Fibroblast of lung (primary cell): ENCODE data around the gene FAM169A. TPM values are rescaled to one million over a fixed set of nuclear protein-coding genes. Genes with fewer than 3 reads are reported as not detected.
"Not testable (repeated sequence)": the region's sequence is repeated elsewhere in the genome, so short reads cannot be mapped to it uniquely, and the experiment has no call there.

Source experiments
- DNase-seq, 2 donors: peaks; one replicate each; pipeline versions ENCODE4 v3.0.0 to v3.0.0-alpha.2; 2010; ENCODE audit warnings: low read depth in 2 of 2
- H2AFZ ChIP-seq: 2 replicates; pipeline ENCODE4 v1.5.1; 2012; ENCODE audit warnings: low read length, control low read depth, inconsistent platforms
- H3K27ac ChIP-seq: 2 replicates; pipeline ENCODE4 v1.5.1; 2011; ENCODE audit warnings: low read length, control low read depth; ENCODE audit not compliant: insufficient read depth
- H3K27me3 ChIP-seq: 2 replicates; pipeline ENCODE4 v1.5.1; 2011; ENCODE audit warnings: mild to moderate bottlenecking, low read length; ENCODE audit not compliant: control insufficient read depth, insufficient read depth
- H3K36me3 ChIP-seq: 2 replicates; pipeline ENCODE4 v1.5.1; 2011; ENCODE audit warnings: low read length; ENCODE audit not compliant: control insufficient read depth, insufficient read depth
- H3K4me1 ChIP-seq: 2 replicates; pipeline ENCODE4 v1.5.1; 2011; ENCODE audit warnings: low read length; ENCODE audit not compliant: control insufficient read depth, insufficient read depth; ENCODE audit errors: extremely low read depth
- H3K4me2 ChIP-seq: 2 replicates; pipeline ENCODE4 v1.5.1; 2011; ENCODE audit warnings: low read length, control low read depth; ENCODE audit not compliant: insufficient read depth; ENCODE audit errors: extremely low read depth
- H3K4me3 ChIP-seq, 4 experiments: fragments of 200-600 bp in 1 of 4; sonication (generic) in 1 of 4; replicated peaks in 1 of 4; 2 replicates each; pipeline ENCODE4 v1.5.1; 2011 to 2016; ENCODE audit warnings: low read length in 4 of 4, low read depth in 3 of 4, mild to moderate bottlenecking in 3 of 4, control low read depth in 2 of 4, inconsistent platforms in 1 of 4, mixed read lengths in 1 of 4; ENCODE audit not compliant: insufficient read depth in 1 of 4; ENCODE audit errors: control extremely low read depth in 1 of 4
- H3K79me2 ChIP-seq: 2 replicates; pipeline ENCODE4 v1.5.1; 2012; ENCODE audit warnings: mild to moderate bottlenecking, low read length, inconsistent platforms; ENCODE audit not compliant: control insufficient read depth, insufficient read depth
- H3K9ac ChIP-seq: 2 replicates; pipeline ENCODE4 v1.5.1; 2011; ENCODE audit warnings: mild to moderate bottlenecking, low read length, control low read depth; ENCODE audit not compliant: insufficient read depth
- H3K9me3 ChIP-seq: 2 replicates; pipeline ENCODE4 v1.5.1; 2012; ENCODE audit warnings: low read depth, low read length; ENCODE audit not compliant: control insufficient read depth, insufficient read depth
- H4K20me1 ChIP-seq: 2 replicates; pipeline ENCODE4 v1.5.1; 2011; ENCODE audit warnings: low read length; ENCODE audit not compliant: control insufficient read depth, insufficient read depth; ENCODE audit errors: extremely low read depth
- EZH2 ChIP-seq: IDR thresholded peaks from 2 replicates; pipeline ENCODE4 v1.5.1; 2012; ENCODE audit warnings: low read length, control low read depth, mild to moderate bottlenecking; ENCODE audit errors: missing control alignments
- polyA plus RNA-seq, 2 donors: library from polyadenylated mRNA; depleted of rRNA in 1 of 2; stranded (reverse) in 1 of 2; unstranded in 1 of 2; fragments of >200 nt; gene quantifications; 2 replicates each; pipeline ENCODE4 v1.2.1, GENCODE V29; 2011 to 2012; ENCODE audit warnings: missing spikeins in 1 of 2
- total RNA-seq: library from RNA; depleted of rRNA; stranded (reverse); fragments of >200 nt; gene quantifications from 2 replicates; pipeline ENCODE4 v1.2.1, GENCODE V29; 2014
- TF ChIP-seq, protein P1 (sequence below), 2 donors: IDR thresholded peaks in 1 of 2; conservative IDR thresholded peaks in 1 of 2; 1 replicate in 1 of 2; 2 replicates in 1 of 2; pipeline ENCODE4 v1.5.1; 2011 to 2012; ENCODE audit warnings: low read length in 2 of 2, control low read depth in 1 of 2, inconsistent platforms in 1 of 2, low read depth in 1 of 2, mild to moderate bottlenecking in 1 of 2

FAM169A gene
- total and polyA plus RNA-seq, 2 donors (not counting 1 experiment from before 2014, with no cell fraction given) = 0.61 to 1.2 TPM

DNA sequence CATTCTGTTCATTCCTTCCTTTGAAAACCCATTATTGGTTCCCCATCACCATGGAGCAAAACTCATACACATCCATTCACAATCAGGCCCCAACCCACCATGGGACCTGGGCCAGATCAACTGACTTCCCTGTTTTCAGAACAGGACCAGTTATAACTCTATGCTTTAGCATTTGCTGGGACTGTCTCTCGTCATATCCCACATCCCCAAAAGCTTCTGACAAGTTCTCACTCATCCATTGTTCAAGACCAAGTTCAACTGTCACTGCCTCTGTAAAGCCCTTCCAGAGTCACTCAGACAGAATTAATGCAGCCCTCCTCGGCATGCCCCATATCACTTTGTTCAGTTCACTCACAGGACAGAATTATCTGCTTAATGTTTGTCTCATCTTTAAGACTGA is 4.0 kb downstream of the FAM169A start:
- no peaks in the 10 kb centered on the region for H3K79me2 ChIP-seq

DNA sequence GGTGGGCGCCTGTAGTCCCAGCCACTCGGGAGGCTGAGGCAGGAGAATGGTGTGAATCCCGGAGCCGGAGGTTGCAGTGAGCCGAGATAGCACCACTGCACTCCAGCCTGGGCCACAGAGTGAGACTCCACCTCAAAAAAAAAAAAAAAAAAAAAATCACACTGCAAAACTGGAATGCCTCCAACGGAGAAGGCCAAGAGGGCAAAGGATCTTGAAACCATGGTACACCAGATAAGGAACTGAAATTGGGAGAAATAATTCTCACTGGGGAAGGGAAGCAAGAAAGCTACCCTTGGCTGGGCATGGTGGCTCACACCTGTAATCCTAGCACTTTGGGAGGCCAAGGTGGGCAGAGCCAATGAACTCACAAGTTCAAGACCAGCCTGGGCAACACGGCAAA is 9.2 kb downstream of the FAM169A start:
- not testable (repeated sequence) for H3K36me3 ChIP-seq, H3K4me3 ChIP-seq, H3K9ac ChIP-seq, H2AFZ ChIP-seq, H3K4me1 ChIP-seq, H3K4me2 ChIP-seq, H3K79me2 ChIP-seq, H3K27ac ChIP-seq, DNase-seq, H3K27me3 ChIP-seq, H3K9me3 ChIP-seq, H4K20me1 ChIP-seq

More for the DNA sequence above, 4.0 kb downstream of the FAM169A start:
- Histone ChIP-seq H3K27me3 (no peaks in the 10 kb centered on the region), H3K9me3 (no peaks in the 10 kb centered on the region), H3K4me3 (no peak overlapping the region), H3K36me3 (no peaks in the 10 kb centered on the region), H3K4me2 (no peak overlapping the region), H3K4me1 (no peaks in the 10 kb centered on the region), H2AFZ (no peak overlapping the region), H3K9ac (no peak overlapping the region), H4K20me1 (no peaks in the 10 kb centered on the region), H3K27ac (no peak overlapping the region)
- no peak for DNase-seq
- TF ChIP-seq, protein P1, sequence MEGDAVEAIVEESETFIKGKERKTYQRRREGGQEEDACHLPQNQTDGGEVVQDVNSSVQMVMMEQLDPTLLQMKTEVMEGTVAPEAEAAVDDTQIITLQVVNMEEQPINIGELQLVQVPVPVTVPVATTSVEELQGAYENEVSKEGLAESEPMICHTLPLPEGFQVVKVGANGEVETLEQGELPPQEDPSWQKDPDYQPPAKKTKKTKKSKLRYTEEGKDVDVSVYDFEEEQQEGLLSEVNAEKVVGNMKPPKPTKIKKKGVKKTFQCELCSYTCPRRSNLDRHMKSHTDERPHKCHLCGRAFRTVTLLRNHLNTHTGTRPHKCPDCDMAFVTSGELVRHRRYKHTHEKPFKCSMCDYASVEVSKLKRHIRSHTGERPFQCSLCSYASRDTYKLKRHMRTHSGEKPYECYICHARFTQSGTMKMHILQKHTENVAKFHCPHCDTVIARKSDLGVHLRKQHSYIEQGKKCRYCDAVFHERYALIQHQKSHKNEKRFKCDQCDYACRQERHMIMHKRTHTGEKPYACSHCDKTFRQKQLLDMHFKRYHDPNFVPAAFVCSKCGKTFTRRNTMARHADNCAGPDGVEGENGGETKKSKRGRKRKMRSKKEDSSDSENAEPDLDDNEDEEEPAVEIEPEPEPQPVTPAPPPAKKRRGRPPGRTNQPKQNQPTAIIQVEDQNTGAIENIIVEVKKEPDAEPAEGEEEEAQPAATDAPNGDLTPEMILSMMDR (conservative IDR thresholded peaks at IDR 0.05 in 1 of 2, IDR thresholded peaks at IDR 0.05 in 1 of 2; ENCODE audit: low read depth in 1 of 2, low read length in 2 of 2) = no peak
- no peak for TF ChIP-seq EZH2

DNA sequence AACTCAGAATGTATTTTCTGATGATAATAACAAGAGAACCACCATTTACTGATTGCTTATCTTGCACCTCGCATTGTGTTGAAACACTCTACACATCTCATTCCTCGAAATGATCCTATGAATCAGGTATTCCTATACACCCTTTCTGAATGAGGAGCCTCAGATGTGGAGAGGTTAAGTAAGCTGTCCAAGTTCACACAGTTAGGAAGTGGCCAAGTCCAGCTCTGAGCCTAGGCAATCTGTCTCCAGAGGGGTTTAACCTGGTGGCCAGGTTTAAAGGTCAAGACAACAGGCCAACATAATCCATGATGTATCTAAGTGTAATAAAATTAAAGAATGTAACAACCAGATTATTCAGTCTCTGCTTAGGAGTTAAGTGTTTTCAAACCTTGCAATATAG is 12.9 kb downstream of the FAM169A start:
- Histone ChIP-seq H3K4me1 (peaks cover 5% of the 10 kb centered on the region), H3K9me3 (no peaks in the 10 kb centered on the region), H3K27ac (no peak overlapping the region), H3K9ac (no peak overlapping the region), H3K4me3 (no peak overlapping the region), H4K20me1 (no peaks in the 10 kb centered on the region), H3K36me3 (no peaks in the 10 kb centered on the region), H3K4me2 (no peak overlapping the region), H3K27me3 (no peaks in the 10 kb centered on the region), H3K79me2 (no peaks in the 10 kb centered on the region), H2AFZ (no peak overlapping the region)
- DNase-seq = no peak
- TF ChIP-seq EZH2 = no peak
- TF ChIP-seq, protein P1 (conservative IDR thresholded peaks at IDR 0.05 in 1 of 2, IDR thresholded peaks at IDR 0.05 in 1 of 2; ENCODE audit: low read depth in 1 of 2, low read length in 2 of 2) = no peak
